HG02870 (cell line): ENCODE measurements around the gene MTM1.

Source experiments
- ATAC-seq: cut with Tn5 transposase; IDR thresholded peaks from one replicate; pipeline ENCODE4 v1.9.1; 2021; ENCODE audit warnings: mild to moderate bottlenecking, moderate library complexity; ENCODE audit not compliant: unreplicated experiment

Gene MTM1

DNA sequence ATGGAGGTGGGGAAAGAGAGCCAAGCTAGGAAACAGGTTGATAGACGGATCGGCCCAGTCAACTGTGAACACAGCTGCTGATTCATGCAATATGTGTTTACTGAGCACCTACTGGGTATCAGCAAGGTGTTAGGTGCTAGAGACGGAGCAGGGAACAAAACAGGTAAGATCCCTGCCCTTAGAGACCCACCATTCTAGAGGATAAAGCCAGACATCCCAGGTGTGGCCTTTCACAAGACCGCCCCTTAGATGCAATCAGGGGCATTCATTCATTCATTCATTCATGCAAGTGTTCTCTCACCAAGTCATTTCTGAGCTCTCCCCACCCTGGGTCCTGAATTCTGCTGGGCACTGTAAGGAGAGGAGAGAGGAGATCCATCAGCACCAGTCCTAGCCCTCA is 20.2 kb upstream of the MTM1 start:
- ATAC-seq = no peak

DNA sequence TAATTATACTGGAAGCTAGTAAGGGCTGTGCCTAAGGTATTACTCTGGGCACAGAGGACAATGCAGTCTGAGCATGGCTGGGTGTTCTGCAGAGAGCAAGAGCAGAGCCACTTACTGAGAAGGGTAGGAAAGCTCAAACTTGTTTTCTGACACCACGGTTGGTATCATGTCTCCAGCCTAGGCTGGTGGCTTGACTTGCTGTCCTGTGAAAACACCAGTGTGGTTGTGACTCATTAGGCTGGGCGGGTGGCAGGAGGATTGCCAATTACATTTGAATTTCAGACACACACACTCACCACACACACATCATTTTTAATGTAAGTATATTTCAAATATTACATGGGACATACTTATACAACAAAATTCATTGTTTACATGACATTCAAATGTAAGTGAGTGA is 19.7 kb upstream of the MTM1 start:
- no peak for ATAC-seq

DNA sequence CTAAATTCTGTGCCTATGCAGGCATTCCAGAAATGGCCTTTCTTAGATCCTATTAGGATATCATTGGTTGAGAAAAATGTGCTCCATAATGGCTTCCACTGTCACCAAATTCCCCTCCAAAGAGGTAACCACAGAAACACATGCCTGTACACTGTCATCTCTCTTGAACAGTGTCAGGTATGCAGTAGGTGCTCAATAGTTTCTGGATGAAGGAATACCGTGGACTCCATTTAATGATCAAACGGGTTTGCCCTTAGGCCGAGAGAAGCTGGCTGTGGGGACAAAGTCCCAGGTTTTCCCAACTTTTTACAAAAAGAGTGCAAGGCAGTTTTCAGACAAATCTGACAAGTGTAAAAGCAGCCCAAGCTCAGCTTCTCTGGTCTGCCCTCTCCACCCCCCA is 16.5 kb upstream of the MTM1 start:
- ATAC-seq = no peak

DNA sequence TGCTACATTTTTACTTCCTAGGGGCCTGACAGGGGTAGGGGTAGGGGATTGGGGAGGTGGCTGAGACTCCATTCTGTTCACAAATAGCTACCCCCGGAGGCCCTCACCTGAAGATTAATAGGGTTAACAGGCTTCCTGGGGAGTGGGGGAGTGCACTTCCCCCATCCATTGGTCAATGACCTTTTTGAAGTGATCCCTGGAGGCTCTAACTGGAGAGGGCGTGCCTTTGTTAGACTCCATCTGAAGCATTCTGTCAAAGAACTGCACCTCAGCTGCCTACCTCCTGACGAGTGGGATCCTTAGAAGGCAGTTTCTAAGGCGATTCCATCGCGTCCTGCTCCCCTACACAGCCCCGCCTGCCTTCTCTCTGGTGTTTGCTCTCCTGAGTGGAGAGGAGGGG is 10.0 kb upstream of the MTM1 start:
- ATAC-seq = no peak

DNA sequence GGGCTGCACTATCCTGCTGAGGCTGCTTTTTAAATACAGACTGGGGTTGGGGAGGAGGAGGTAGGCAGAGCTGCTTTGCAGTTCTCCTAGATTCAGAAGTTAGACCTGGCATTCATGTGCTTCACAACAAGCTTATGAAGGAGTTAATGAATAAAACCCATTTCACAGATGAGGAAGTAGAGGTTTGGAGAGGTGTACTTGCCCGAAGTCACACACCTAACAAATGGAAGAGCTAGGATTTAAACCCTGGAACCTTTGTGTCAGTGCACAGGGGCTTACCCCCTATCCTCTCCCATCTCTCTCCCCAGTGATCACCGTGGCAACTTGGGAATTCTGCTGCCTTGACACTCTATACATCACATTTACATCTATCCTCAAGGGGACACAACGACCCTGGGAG is 3.6 kb upstream of the MTM1 start:
- no peak for ATAC-seq

DNA sequence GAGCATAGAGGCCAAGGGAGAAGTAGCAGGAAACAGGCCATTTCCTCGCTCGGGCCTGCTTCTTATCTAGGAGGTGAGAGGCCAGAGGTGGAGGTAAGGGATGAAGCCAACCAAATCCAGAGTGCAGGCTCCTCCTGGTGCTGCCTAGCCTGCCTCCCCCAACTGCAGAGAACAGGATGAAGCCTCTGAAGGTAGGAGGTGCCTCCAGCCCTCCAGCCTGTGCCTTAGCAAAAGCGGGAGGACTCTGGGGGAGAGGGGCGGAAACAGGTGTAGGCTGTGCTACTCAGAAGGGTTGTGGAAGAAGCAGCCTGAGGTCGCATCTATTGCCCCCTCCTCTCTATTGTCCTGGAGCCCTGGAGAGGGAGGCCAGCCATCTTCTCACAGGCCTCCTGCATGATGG is 2.9 kb upstream of the MTM1 start:
- ATAC-seq = no peak

DNA sequence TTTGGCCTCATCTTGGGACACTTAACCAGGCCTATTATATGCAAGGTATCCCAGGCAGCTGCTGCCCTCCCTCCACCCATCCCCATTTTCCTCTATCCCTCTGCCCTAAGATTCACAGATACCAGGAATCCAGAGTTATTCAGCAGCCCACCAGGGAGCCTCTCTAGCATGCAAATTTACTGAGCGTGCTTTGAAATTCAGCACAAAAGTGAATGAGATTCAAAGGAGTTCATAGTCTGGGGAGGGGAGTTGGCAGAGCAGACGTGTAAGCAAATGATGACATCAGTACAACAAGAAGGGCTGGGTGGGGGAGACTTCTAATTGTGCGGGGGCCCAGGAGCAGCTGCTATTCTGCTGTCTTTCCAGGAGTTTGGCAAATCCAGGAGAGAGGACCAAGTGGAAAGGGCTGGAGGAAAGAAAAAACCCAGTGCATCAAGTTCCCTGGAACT is 1.7 kb upstream of the MTM1 start:
- ATAC-seq = no peak

DNA sequence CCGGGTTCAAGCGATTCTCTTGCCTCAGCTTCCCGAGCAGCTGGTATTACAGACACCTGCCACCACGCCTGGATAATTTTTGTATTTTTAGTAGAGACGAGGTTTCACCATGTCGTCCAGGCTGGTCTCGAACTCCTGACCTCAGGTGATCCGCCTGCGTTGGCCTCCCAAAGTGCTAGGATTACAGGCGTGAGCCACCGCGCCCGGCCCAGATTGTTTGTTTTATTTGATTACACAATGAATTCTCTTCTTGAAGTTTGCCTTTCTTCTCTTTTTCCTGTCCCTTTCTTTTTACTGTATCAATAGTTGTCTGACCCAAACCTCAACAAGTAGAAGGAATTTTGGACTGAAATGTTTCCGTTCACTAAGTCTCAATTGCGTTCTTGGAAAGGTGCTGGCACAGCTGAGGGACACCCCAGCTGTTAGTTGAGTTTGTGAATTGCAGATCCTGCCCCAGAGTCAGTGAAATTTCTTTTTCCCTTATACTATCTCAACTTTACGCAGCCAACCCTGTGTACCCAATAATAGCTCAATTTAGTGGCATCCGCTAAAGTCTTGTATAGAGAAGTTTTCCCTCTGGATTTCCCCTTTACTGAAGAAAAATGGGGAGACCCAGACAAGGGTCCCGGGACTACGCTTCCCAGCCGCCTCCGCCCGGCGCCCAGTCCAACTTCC is 639 bp upstream of the MTM1 start:
- no peak for ATAC-seq

DNA sequence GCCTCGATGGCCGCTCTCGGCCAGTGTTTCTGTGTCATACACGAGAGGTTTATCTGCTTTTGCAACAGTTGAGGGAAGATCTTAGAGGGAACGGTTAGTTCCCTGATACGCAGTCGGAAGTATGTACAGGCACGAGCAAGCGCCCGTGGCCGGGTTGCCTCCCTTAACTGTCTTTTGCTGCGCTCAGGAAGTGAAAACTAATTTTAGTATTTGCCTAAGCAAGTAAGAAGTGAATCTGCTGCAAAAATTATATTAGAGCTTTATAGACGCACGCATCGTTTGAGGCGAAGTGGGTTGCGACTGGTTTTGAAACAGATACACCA is 695 bp downstream of the MTM1 start:
- ATAC-seq = peak; percentile 20

DNA sequence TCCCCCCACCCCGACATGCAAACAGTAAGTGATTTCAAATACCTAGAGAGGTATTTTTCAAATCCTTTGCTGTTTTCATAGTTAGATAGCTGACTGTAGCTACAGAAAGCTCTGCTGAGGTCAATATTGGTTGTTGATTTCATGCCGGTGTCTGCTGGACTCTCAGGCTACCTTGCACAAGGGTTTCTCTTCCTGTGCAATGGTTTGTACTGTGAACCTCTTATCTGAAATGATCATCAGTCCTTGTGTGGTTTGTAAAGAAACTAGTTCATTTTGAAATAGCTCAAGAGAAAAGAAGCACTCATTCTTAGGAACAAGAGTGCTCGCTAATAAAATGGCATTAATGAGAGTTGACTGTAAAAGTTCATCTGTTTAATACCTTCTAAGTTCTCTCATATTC is 2.1 kb downstream of the MTM1 start:
- no peak for ATAC-seq

DNA sequence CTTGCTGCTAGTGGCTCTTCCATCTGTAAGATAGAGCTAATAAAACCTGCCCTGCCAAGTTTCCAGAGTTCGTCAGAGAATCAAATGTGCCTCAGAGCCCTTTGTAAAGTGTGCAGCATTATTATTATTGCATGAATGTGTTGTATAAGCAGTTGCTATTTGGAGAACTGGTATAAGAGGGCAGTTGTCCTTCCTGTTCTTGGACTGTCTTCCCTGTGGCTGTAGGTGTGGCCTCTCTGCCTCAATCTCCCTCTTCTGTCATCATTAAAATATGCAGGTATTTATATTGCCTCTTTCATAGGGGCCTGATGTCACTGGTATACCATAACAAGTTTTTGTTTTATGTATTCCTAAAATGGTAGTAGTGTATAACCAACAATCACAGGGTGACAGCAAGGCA is 3.8 kb downstream of the MTM1 start:
- ATAC-seq = no peak

DNA sequence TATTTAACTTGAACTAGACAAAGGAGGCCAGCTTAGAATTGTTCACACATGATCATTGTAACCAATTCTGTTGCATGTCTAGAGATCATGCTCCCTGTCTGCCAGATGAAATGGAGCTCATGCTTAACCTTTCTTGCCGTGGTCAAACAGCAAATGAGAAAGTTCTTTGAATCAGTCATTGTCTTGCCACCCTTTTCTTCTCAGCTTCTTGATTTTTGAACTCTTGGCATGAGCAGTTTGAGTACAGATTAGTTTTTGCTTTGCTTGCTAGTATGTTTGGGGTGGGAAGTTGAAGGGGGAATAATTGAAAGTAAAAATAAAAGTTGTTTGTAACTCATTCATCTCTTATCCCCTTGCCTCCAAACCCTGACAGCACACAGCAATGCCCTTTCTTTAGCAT is 4.7 kb downstream of the MTM1 start:
- no peak for ATAC-seq

DNA sequence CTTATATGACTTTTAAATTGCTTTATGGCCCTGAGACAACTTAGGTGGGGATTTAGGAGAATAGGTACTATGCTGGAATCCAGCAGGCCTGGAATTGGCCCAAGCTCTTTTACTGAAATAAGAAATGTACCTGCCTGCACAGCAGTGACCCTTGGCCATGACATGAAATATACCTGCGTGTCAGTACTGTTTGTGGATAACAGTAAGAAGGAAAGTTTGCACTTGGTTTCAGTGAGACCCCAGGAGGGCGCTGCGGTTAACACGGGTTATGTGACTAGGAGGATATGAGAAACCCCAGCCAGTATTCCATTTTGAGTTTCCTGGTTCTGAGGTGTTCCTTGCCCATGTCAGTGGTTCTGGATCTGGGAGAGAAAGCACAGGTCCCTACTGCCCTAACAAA is 5.3 kb downstream of the MTM1 start:
- peak; percentile 45 for ATAC-seq

DNA sequence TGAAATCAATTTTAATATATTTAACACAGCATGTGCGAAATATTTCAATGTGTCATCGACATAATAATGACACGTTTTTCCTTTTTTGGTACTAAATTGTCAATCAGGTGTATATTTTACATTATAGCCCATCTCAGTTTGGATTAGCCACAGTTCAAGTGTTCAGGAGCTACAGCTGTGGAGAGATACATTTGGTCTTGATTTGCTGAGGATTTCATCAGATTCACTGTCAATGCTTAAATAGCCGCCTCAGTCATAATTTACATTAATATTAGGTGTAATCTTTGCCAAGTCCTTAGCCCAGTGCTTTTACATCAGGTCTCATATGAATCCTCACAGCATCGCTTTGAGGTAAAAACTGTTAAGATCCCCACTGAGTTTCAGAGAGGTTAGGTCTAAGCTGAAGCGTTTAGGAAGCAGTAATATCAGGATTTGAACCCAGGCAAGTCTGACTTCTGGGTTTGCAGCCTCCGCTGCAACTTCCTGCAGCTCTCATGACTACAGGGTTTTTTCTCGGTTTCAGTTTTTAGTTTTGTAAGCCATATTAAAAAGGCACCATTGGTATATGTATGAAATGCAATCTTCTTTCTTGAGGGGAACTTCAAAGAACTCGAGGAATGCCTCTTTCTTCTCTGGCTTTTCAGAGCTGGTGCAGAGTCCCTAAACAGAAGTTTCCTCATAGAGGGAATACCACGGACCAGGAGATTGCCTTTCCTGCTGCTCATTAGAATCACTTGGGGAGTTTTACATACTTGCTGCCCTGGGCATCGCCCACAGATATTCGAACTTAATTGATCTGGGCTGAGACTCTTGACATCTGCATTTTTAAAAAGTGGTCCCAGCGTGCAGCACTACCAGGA is 6.4 kb downstream of the MTM1 start:
- ATAC-seq = peak; percentile 56

DNA sequence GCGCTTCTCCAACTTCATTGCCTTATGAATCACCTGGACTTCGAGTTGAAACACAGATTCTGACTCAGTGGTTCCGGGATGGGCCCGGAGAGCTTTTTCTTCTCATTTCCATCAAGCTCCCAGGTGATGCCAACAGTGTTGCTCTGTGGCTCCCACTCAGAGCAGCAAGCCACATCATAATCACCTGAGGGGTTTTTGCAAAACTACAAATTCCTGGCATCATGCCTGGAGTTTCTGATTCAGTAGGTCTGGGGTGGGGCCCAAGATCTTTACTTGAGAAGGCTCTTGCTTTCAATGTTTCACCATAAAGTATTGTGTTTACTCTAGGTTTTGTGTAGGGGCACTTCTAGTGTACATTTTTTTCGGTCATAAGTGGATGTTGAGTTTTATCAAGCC is 7.0 kb downstream of the MTM1 start:
- ATAC-seq = no peak

DNA sequence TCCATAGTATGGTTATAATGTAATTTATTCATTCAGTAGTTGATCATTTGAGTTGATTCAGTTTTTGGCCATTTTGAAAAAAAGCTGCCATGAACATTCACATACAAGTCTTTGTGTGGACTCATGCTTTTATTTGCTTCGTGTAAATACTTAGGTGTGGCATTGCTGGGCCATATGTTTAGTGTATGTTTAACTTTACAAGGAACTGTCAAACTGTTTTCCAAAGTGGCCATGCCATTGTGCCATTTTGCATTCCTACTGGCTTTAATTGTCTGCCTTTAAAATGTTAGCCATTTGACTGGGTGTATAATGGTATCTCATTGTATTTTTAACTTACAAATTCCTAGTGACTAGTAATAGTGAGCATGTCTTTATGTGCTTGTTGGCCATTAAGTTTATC is 8.8 kb downstream of the MTM1 start:
- no peak for ATAC-seq

DNA sequence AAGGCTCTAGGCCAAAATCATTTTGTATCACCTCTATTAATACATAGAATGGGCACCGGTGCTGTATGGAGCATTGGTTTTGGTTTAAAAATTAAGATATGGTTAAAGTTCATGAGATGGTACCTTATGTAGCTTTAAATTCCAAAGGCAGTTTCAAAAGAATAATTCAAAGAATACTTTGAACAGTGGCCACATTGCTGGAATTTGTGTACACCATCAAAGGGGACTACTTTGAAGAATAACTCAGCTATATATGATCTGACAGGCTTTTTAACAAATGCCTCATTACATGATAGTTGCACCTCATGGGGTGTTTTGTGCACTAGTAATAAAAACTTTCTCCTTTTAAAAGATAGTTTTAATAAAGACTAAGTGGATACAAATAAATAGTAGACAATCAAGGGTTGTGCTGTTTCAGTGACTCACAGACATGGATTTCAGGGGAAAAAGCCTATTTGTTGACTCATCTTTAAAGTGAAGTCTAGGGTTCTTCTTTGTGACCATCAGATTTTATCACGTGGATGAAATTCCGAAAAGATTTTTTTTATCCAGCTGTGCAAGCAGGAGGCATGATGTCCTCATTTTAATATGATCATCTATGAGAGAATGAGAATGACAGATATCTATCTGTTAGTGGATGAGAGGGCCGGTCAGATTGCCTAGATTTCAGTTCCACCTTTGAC is 12.8 kb downstream of the MTM1 start:
- ATAC-seq = no peak

DNA sequence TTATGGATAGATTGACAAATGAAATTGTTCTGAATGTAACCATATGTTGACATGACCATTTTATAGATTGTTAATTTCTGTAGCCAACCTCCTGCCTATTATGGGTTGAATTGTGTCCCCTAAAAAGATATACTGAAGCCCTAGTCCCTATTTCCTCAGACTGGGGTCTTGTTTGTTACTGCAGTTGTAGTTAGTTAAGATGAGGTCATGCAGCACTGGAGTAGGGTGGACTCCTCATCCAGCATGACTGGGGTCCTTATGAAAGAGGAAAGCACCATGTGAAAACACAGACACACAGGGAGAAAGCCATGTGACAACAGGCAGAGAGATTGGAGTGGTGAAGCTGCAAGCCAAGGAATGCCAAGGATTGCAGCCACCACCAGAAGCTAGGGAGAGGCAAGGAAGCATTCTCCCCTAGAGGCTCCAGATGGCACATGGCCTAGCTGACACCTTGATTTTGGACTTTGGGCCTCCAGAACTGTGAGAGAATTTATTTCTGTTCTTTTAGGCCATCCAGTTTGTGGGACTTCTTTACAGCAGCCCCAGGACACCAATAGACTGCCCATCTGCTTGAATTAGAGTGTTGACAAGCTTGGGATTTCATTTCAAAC is 14.0 kb downstream of the MTM1 start:
- no peak for ATAC-seq

DNA sequence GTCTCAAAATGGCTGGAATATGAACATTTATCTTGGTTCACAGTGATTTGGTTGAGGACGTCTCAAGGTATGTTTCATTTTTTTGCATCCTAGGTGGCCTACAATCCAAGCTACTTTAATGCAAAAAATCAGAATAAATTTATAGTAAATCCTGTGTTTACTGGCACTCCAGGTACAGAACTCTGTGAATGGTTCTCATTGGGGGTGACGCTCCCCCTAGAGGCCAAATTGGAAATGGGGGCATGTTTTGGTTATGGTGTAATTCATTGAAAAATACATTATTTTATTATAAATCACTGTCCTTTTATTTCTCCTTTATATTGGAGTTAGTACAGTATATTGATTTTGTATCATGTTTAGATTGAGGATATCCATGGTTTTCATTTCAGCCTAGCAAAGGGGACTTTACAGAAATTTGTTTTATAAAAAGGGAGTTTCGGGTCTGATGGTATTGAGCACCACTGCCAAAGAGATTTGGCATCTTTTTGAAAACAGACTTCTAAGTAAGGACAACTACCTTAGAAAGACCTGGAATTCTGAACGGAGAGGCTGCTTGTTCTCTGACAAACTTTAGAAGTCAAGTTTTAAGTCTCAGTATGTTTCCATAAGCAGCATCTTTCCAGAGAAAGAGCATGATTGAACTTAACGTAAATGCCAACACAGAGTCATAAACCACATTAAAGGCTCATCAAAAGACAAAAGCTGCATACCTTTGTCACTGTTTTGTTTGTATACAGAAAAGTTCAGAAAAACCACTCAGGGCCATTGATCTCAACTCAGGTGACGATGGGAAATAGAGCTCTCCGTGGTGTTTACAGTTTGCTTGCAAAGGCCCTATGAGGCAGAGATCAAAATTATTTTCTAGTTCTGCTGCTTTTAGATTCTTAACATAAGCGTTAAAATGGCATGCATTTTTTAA is 19.4 kb downstream of the MTM1 start:
- ATAC-seq = no peak

DNA sequence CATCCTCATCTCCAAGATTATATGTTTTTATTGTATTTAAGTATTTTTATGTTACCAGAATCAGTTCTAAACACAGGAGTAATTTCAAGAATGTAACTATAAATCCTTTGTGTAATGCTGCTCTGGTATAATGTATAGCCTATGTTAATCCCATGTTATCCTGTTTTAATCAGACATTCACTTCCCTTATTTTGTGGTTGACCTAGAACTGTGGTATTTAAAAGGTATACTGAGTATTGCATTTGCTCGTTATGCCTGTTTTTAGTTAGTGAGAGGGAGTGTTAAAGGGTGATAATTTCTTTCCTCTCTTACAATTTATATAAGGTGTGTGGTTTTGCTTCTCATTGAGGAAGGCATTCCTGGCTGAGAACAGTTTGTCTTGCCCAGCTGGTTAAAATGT is 26.2 kb downstream of the MTM1 start:
- no peak for ATAC-seq

DNA sequence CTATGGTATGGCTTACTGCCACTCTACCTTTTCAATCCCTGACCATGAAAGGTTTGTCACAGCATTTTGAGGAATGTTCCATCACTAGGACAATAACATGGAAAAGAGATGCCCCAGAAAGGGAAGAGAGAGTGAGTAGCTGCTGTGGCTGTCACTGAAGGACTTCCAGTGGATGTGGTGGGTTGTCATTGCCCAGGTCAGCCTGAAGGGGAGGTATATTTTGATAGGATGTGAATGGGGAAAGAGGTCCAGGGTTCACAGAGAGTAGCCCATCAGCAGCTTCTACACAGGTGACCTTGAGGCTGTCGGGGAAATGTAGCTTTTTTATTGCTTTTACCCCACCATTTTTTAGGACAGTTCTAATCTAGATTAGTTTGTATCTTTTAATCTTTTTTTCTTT is 30.8 kb downstream of the MTM1 start:
- ATAC-seq = no peak
